B cell (primary cell): ENCODE data around the gene SART3. TPM values are rescaled to one million over a fixed set of nuclear protein-coding genes. Genes with fewer than 3 reads are reported as not detected.
A peak's percentile ranks its signal among the peaks of the same experiment; 100 is the strongest.

Experiments
- ATAC-seq: fragments of 200-7000 bp; cut with Tn5 transposase; one replicate; pipeline ENCODE4 v1.10.0; 2021; ENCODE audit warnings: low read depth, mild to moderate bottlenecking, moderate number of reproducible peaks, moderate library complexity
- CTCF ChIA-PET: fragments of 350-600 bp; sonication (Branson Sonifier 250); formaldehyde crosslinking; loops from one replicate; lab custom pipeline; 2021; ENCODE audit warnings: antibody characterized with exemption, inconsistent platforms; lab: Charles Lee
- POLR2A ChIA-PET: fragments of 350-600 bp; sonication (Branson Sonifier 250); formaldehyde crosslinking; loops from one replicate; lab custom pipeline; 2021; ENCODE audit warnings: antibody characterized with exemption; lab: Charles Lee
- DNase-seq: peaks from one replicate; pipeline ENCODE4 v3.0.0; 2013
- H2AFZ ChIP-seq: 2 replicates; pipeline ENCODE4 v1.6.1; 2012; ENCODE audit warnings: mild to moderate bottlenecking, low read depth, low read length; ENCODE audit not compliant: insufficient read depth, poor library complexity, severe bottlenecking
- H3K27ac ChIP-seq, 2 donors: 1 replicate in 1 of 2; 2 replicates in 1 of 2; pipeline ENCODE4 v1.5.1; 2012 to 2013; ENCODE audit warnings: low read length in 2 of 2, mild to moderate bottlenecking in 2 of 2, moderate library complexity in 1 of 2
- H3K27me3 ChIP-seq, 4 experiments: fragments of 200-600 bp in 1 of 4; sonication (generic) in 1 of 4; replicated peaks in 1 of 4; 1 replicate in 2 of 4; 2 replicates in 2 of 4; pipeline versions ENCODE4 v1.6.1 to v1.7.0; 2013 to 2016; ENCODE audit warnings: low read length in 3 of 4, mild to moderate bottlenecking in 2 of 4, mixed read lengths in 1 of 4, moderate library complexity in 1 of 4; ENCODE audit not compliant: insufficient read depth in 4 of 4, control insufficient read depth in 3 of 4; ENCODE audit errors: control extremely low read depth in 1 of 4
- H3K36me3 ChIP-seq, 2 experiments: replicated peaks in 1 of 2; 1 replicate in 1 of 2; 2 replicates in 1 of 2; pipeline versions ENCODE4 v1.6.1 to v1.7.1; 2013; ENCODE audit warnings: low read length in 1 of 2; ENCODE audit not compliant: insufficient read depth in 2 of 2, control insufficient read depth in 1 of 2; ENCODE audit errors: control extremely low read depth in 1 of 2, extremely low read depth in 1 of 2
- H3K4me1 ChIP-seq, 2 donors: fragments of 200-600 bp in 1 of 2; sonication (generic) in 1 of 2; 1 replicate in 1 of 2; 2 replicates in 1 of 2; pipeline versions ENCODE4 v1.5.1 to v1.6.1; 2013 to 2017; ENCODE audit warnings: low read length in 2 of 2; ENCODE audit not compliant: control insufficient read depth in 2 of 2, insufficient read depth in 2 of 2
- H3K4me2 ChIP-seq: replicated peaks from 2 replicates; pipeline ENCODE3; 2012; ENCODE audit warnings: mild to moderate bottlenecking, low read depth, low read length; ENCODE audit not compliant: poor library complexity, severe bottlenecking
- H3K4me3 ChIP-seq, 5 experiments: fragments of 200-600 bp in 1 of 5; sonication (generic) in 1 of 5; 1 replicate in 3 of 5; 2 replicates in 2 of 5; pipeline versions ENCODE4 v1.5.1 to v1.7.0; 2011 to 2016; ENCODE audit warnings: low read length in 4 of 5, mild to moderate bottlenecking in 4 of 5, low read depth in 2 of 5, control low read depth in 1 of 5, moderate library complexity in 1 of 5; ENCODE audit not compliant: insufficient read depth in 1 of 5; ENCODE audit errors: control extremely low read depth in 1 of 5, extremely low read depth in 1 of 5
- H3K79me2 ChIP-seq: fragments of 200-600 bp; sonication (generic); one replicate; pipeline ENCODE4 v1.6.0; 2016; ENCODE audit warnings: low read length; ENCODE audit not compliant: control insufficient read depth, insufficient read depth
- H3K9ac ChIP-seq: fragments of 200-600 bp; sonication (generic); 2 replicates; pipeline ENCODE4 v1.6.1; 2017; ENCODE audit warnings: mild to moderate bottlenecking, low read length, moderate library complexity
- H3K9me3 ChIP-seq, 3 donors: one replicate each; pipeline versions ENCODE4 v1.6.1 to v1.7.1; 2013; ENCODE audit warnings: low read length in 2 of 3; ENCODE audit not compliant: control insufficient read depth in 2 of 3, insufficient read depth in 1 of 3; ENCODE audit errors: control extremely low read depth in 1 of 3
- H4K20me1 ChIP-seq: 2 replicates; pipeline ENCODE4 v1.6.0; 2012; ENCODE audit warnings: mild to moderate bottlenecking, low read length; ENCODE audit not compliant: insufficient read depth, control insufficient read depth, poor library complexity, severe bottlenecking
- H3K27ac Mint-ChIP-seq: one replicate; pipeline ENCODE4 v1.8.0; 2021; ENCODE audit warnings: mixed read lengths
- H3K27me3 Mint-ChIP-seq: one replicate; pipeline ENCODE4 v1.8.0; 2021; ENCODE audit warnings: mixed read lengths
- H3K4me1 Mint-ChIP-seq: one replicate; pipeline ENCODE4 v1.8.0; 2021; ENCODE audit warnings: mixed read lengths
- H3K4me3 Mint-ChIP-seq: one replicate; pipeline ENCODE4 v1.8.0; 2021; ENCODE audit warnings: mixed read lengths
- H3K9me3 Mint-ChIP-seq: one replicate; pipeline ENCODE4 v1.8.0; 2022; ENCODE audit warnings: mixed read lengths; ENCODE audit not compliant: insufficient read depth
- EZH2 ChIP-seq: IDR thresholded peaks from 2 replicates; pipeline ENCODE4 v1.6.1; 2012; ENCODE audit warnings: borderline replicate concordance, low read depth, mild to moderate bottlenecking, moderate library complexity, low read length; ENCODE audit not compliant: insufficient read depth, poor library complexity, severe bottlenecking
- WGBS: methylation state at CpG from one replicate; pipeline ENCODE4 v1.1.5; 2013; ENCODE audit warnings: missing lambda C conversion rate; ENCODE audit not compliant: insufficient coverage; 5-methylcytosine and 5-hydroxymethylcytosine counted together
- intact Hi-C: fragments of 100-400 bp; cut with micrococcal nuclease; formaldehyde crosslinking; loops from one replicate; pipeline ENCODE4 v1.10.0; 2022
- polyA plus RNA-seq: library from polyadenylated mRNA; depleted of rRNA; stranded (reverse); fragments of >200 nt; gene quantifications from 2 replicates; pipeline ENCODE4 v1.2.3, GENCODE V29; 2012
- total RNA-seq, 2 donors: library from RNA; stranded (reverse); fragments of 120-200 nt in 1 of 2; gene quantifications; 1 replicate in 1 of 2; 2 replicates in 1 of 2; pipeline versions ENCODE4 v1.2.3 to v1.2.4, GENCODE V29; 2013 to 2022
- TF ChIP-seq, protein P1 (sequence below): fragments of 200-600 bp; IDR thresholded peaks from one replicate; pipeline ENCODE4 v1.8.0; 2022; ENCODE audit warnings: antibody characterized with exemption, mild to moderate bottlenecking

The SART3 gene
- total and polyA plus RNA-seq, 2 donors (not counting 1 experiment from before 2014, with no cell fraction given) = 24.1 to 131 TPM

- ChIA-PET CTCF (interaction anchor here (1.3 to 13.8 kb wide), 6 partner anchors 24 to 340 kb away, joined by 3 to 431 read pairs (median 54); partner anchors contain the start of gene SELPLG), POLR2A (no interaction called here)
- WGBS = 94% methylated on average over 6 of the region's 8 CpGs
- Mint-ChIP-seq H3K4me3 (no peak overlapping the region), H3K27me3 (peaks cover 10% of the 10 kb centered on the region), H3K4me1 (peaks cover 28% of the 10 kb centered on the region), H3K9me3 (no peaks in the 10 kb centered on the region), H3K27ac (peak overlapping the region; percentile 26)
- Histone ChIP-seq H3K36me3 (no peaks in the 10 kb centered on the region), H3K4me3 (no peak overlapping the region), H3K9me3 (peaks cover 0 to 7% (median 0%) of the 10 kb centered on the region in 3 donors), H4K20me1 (no peaks in the 10 kb centered on the region), H3K79me2 (no peaks in the 10 kb centered on the region), H3K4me2 (no peak overlapping the region), H3K27ac (no peak overlapping the region), H2AFZ (no peak overlapping the region), H3K27me3 (peaks cover 0 to 12% (median 2%) of the 10 kb centered on the region in 4 experiments), H3K4me1 (peaks cover 14 to 23% of the 10 kb centered on the region in 2 donors), H3K9ac (no peak overlapping the region)
- ATAC-seq (no peak), DNase-seq (no peak)
- intact Hi-C loops = no loop called here
- TF ChIP-seq, protein P1, sequence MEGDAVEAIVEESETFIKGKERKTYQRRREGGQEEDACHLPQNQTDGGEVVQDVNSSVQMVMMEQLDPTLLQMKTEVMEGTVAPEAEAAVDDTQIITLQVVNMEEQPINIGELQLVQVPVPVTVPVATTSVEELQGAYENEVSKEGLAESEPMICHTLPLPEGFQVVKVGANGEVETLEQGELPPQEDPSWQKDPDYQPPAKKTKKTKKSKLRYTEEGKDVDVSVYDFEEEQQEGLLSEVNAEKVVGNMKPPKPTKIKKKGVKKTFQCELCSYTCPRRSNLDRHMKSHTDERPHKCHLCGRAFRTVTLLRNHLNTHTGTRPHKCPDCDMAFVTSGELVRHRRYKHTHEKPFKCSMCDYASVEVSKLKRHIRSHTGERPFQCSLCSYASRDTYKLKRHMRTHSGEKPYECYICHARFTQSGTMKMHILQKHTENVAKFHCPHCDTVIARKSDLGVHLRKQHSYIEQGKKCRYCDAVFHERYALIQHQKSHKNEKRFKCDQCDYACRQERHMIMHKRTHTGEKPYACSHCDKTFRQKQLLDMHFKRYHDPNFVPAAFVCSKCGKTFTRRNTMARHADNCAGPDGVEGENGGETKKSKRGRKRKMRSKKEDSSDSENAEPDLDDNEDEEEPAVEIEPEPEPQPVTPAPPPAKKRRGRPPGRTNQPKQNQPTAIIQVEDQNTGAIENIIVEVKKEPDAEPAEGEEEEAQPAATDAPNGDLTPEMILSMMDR = no peak
- TF ChIP-seq EZH2 = no peak
These were observed 49.4 kb upstream of the SART3 start for GRCh38 chr12:108610336-108610815.

GRCh38 chr12:108609537-108610335 lies 48.8 kb upstream of the SART3 start:
- H3K27ac Mint-ChIP-seq = peak overlapping the region; percentile 26
- no peak overlapping the region for H3K27ac ChIP-seq
- peaks cover 14 to 23% of the 10 kb centered on the region in 2 donors for H3K4me1 ChIP-seq
- H3K4me2 ChIP-seq = no peak overlapping the region
- no peaks in the 10 kb centered on the region for H3K36me3 ChIP-seq
- ATAC-seq (no peak), DNase-seq (no peak)
- no peaks in the 10 kb centered on the region for H4K20me1 ChIP-seq
- no peak overlapping the region for H3K9ac ChIP-seq
- intact Hi-C loops = no loop called here
- 19% methylated on average over 18 of the region's 21 CpGs for WGBS
- peaks cover 0 to 4% (median 0%) of the 10 kb centered on the region in 3 donors for H3K9me3 ChIP-seq
- CTCF ChIA-PET = interaction anchor here (1.3 to 13.8 kb wide), 6 partner anchors 8 to 340 kb away, joined by 3 to 135 read pairs (median 8); no protein-coding TSS in a partner anchor
- H3K4me3 Mint-ChIP-seq = no peak overlapping the region
- H3K9me3 Mint-ChIP-seq = no peaks in the 10 kb centered on the region
- peaks cover 10% of the 10 kb centered on the region for H3K27me3 Mint-ChIP-seq
- H3K4me3 ChIP-seq = no peak overlapping the region
- H2AFZ ChIP-seq = no peak overlapping the region
- H3K27me3 ChIP-seq = peaks cover 0 to 12% (median 2%) of the 10 kb centered on the region in 4 experiments
- TF ChIP-seq EZH2 = no peak
- TF ChIP-seq, protein P1 = no peak
- H3K79me2 ChIP-seq = no peaks in the 10 kb centered on the region
- peaks cover 24% of the 10 kb centered on the region for H3K4me1 Mint-ChIP-seq
- POLR2A ChIA-PET = no interaction called here
